Measurements from ENCODE around the gene SIRT7.
"Not testable (repeated sequence)": the region's sequence is repeated elsewhere in the genome, so short reads cannot be mapped to it uniquely, and the experiment has no call there.

The SIRT7 gene

DNA sequence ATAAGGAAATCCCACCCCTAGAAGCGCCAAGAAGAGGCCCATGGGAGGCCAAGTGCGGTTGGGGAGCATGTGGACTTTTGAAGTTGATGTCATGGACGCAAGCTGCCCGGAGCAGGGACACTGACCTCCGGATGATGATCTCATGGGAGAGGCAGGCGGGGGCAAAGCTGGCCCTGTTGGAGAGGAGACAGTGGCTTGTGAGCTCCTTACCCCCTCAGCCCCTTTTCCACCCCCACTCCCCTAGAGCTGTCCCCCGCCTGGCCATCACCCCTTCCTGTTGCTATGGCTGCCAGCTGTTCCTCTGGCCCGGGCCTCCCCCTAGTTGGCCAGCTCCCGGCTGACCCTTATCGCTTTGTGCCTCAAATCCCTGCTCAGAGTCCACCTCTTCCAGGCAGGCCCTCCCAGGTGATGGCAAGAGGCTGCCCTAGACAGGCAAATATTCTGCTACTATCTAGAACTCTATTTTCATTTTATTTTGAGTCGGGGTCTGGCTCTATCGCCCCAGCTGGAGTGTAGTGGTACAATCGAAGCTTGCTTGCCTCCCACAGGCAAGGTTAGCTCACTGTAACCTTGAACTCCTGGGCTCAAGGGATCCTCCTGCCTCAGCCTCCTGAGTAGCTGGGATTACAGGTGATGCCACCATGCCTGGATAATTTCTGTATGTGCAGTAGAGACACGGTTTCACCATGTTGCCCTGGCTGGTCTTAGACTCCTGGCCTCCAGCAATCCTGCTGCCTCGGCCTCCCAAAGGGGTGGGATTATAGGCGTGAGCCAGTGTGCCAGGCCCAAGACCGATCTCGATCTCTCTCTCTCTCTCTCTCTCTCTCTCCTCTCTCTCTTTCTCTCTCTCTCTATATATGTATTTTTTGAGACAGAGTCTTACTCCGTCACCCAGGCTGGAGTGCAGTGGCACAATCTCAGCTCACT lies 36.4 kb upstream of the SIRT7 start:
- DNase-seq = no peak

DNA sequence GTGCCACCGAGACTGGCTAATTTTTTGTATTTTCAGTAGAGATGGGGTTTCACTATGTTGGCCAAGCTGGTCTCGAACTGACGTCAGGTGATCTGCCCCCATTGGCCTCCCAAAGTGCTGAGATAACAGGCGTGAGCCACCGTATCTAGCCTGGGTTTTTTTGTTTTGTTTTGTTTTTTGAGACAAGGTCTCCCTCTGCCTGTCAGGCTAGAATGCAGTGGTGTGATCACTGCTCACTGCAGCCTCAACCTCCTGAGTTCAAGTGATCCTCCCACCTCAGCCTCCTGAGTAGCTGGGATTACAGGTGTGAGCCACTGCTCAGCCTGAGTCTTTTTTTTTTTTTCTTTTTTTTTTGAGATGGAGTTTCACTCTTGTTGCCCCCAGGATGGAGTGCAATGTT lies 35.5 kb upstream of the SIRT7 start:
- not testable (repeated sequence) for DNase-seq

DNA sequence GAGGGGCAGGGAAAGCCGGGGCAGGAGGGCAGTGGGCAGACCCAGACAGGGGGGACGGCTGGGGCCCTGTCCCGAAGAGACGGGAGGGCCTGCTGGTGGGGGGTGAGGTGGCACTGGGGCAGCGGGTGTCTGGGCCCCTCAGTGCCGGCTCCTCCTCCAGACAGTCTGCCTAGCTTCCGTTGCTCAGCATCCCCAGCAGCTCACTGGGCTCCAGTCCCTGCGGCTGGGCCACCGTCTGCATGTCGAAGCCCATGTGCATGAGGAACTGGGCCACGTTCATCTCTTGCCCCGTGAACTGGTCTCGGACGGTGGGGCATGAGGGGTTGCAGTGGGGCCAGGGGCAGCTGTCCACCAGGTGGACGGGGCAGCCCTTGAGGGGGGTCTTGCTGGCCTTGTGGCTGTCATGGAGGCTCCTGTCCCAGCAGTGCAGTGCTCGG lies 34.8 kb upstream of the SIRT7 start:
- no peak for DNase-seq

DNA sequence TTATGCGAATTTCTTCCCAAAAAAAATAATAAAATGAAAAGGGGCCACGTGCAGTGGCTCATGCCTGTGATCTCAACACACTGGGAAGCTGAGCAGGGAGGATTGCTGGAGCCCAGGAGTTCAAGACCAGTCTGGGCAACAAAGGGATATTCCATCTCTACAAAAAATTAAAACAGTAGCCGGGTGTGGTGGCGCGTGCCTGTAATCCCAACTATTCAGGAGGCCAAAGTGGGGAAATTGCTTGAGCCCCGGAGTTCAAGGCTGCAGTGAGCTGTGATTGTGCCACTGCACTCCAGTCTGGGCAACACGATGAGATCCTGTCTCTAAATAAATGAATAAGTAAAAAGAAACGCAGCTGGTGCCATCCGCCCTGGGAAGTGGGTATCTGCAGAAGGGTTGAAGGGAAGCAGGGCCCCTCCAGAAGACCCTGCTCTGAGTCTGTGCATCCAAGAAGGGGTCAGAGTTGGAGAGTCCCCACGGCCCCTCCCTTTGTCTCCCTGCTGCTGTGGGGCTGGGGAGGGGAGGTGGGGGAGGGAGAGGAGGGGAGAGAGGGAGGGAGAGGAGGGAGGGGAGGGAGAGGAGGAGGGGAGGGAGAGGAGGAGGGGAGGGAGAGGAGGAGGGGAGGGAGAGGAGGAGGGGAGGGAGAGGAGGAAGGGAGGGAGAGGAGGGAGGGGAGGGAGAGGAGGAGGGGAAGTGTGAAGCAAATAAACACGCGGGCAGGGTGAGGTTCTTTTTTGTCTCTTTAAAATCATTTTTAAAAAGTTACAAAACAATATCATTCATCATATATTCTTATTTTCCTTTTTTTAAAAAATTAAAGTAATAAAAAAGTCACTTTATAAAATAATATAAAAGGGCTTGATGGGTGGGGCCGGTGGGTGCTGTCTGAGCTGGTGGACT lies 34.1 kb upstream of the SIRT7 start:
- DNase-seq = no peak

DNA sequence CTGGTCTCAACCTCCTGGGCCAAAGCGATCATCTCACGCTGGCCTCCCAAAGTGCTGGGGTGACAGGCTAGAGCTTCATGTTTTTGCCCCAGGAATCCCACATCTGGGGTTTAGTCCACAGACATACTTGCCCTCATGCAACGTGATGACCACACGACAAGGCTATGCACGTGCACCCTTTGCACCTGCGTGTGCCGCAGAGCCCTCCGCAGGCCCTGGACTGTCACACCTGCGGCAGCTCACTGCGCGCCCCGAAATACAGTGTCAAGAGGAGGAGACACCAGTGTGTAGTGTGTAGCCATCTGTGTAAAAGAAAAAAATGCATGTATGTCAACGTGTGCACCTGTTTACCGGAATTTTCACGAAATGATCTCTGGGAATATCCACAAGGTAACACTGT lies 32.5 kb upstream of the SIRT7 start:
- no peak for DNase-seq

DNA sequence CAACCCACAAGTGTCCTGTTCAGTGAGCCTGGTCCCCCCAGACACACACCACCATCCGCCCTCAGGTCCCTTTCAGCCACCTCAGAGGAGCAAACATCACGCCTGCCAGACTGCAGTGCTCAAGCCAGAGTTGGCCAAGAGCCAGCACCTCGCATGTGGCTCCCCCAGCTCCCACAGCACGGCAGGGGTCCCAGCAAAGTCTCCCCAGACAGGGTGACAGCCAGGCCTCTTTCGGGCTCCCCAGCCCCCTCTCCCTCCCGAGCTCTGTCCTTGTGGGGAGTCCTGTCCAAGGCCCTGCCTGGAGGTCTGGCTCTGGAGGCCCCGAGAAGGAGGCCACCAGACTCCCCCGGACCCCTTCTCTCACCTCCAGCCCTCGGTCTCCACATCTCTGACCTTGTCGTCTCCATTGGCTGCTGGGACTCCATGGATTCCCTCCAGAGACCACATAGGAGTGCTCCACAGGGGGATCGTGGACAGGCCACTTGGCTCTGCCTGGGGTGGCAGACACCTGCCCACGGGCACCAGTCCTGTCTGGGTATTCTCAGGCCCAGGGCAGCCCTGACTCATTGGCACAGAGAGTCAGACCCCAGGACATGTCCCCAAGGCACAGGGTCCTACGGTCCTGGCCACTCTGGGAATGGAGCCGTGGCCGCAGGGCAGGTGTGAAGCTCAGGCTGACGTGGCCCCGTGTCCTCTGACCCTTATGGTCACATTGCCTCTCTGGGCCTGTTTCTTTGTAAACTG lies 30.8 kb upstream of the SIRT7 start:
- no peak for DNase-seq

DNA sequence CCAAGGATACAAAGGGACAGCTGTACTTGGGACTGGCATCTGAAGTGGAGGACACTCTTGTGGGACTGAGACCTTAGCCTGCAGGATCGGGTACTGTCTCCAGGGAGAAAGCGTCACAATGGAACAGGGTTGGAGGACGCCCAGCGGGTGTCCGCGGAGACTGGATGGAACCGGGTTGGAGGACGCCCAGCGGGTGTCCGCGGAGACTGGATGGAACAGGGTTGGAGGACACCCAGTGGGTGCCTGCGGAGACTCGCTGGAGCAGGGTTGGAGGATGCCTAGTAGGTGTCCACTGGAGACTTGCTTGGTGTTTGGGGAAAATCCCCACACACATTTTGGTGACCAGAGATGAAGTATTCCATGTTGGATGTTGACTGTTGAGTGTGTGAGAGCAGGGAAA lies 29.2 kb upstream of the SIRT7 start, which contains the start of gene MYADML2:
Gene MYADML2, minus strand, starts transcription at position 45 of the 400 bp plus-strand sequence. CDS start 5,492 bp downstream, outside the sequence.
- no peak for DNase-seq

DNA sequence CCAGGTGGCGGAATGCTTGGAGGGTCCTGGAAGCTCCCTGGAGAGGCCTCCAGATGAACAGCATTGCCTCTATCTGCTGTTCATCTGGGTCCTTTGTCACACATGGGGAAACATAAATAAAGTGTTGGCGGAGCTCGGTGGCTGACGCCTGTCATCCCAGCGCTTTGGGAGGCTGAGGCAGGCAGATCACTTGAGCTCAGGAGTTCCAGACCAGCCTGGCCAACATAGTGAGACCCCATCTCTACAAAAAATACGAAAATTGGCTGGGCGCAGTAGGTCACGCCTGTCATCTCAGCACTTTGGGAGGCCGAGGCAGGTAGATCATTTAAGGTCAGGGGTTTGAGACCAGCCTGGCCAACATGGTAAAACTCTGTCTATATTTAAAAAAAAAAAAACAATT lies 26.9 kb upstream of the SIRT7 start:
- DNase-seq = no peak

DNA sequence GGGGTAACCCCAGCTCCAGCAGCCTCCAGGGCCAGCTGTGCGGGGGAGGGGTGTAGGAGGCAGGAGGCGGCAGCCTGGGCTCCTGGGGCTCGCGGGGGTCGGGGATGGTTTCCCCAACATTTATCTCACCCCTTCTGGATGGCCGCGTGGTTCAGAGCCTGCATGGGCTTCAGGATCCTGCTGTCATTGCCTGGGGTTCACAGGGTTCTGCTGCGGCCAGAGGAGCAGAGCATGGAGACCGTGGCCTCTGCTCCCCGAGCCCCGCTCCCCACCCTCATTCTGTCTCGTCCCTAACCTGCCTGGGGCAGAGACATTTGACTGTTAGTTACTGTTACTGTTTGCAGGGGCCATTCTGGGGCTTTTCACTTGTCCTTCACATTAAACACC lies 24.2 kb upstream of the SIRT7 start:
- no peak for DNase-seq

DNA sequence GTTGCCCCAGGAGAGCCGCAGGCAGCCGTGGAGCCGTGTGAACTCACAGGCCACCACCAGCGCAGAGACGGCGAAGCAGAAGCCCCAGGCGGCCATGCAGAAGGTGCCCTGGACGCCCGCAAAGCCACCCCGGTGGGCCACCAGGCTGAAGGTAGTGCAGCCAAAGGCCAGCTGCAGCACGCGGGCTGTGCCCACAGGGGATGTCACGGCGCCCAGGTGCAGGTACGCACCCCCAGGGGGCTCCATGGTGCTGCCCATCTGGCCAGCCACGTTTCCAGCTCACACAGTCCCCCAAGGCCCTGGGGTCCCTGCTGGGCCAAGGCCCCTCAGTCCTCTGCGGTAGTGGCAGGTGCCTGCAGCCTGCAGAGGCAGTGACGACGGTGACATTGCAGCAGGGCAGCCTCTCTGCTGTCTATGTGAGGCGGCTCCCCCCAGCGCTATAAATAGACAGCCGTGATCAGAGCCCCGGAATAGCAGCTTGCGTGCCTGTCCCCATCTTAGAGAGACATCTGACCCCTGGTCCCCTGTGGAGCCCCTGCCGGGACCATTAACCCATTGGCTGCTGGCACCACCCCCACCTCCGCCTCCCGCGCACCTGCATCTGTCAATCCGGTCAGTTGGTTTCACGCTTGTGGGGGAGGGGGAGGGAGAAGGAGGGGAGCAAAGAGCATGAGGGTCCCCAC lies 23.6 kb upstream of the SIRT7 start:
- no peak for DNase-seq

DNA sequence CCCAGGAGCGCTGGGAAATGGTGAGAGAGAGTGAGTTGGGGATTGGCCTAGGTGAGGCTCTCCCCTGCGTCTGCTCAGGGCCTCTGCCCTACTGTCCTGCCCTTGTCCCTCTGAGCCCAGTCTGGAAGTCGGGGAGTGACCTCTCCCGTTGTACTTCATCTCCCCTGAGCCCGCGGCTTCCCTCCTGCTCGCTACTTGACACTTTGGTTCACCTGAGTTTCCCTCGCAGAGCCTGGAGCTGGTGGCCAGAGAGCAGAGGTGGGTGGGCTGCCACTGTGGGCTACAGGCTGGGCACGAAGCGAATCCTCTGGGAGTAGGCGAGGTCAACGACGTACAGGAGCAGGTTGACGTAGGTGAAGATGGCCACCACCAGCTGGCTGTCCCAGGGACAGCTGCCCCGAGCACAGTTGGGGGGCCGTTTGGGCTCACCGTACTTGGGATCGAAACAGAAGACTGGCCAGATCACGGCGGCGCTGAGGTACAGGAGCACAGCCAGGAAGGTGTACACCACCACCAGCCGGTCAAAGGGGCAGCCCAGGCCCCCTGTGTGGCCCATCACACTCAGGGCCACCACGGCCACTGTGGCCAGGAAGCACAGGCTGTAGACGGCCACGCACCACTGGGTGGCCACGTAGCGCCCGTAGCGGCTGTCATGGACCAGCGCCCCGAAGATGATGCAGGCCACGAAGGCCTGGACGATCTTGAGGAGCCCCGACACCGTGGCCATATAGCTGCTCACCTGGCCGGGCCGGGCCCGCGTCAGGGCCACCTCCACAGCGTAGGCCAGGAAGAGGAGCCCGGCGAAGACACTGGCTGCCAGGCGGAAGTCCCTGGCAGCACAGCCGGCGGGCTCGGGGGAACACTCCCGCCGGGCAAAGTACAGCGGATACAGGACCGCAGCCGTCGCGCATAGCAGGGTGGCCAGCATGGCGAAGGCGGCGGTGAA lies 22.8 kb upstream of the SIRT7 start:
- DNase-seq = no peak

DNA sequence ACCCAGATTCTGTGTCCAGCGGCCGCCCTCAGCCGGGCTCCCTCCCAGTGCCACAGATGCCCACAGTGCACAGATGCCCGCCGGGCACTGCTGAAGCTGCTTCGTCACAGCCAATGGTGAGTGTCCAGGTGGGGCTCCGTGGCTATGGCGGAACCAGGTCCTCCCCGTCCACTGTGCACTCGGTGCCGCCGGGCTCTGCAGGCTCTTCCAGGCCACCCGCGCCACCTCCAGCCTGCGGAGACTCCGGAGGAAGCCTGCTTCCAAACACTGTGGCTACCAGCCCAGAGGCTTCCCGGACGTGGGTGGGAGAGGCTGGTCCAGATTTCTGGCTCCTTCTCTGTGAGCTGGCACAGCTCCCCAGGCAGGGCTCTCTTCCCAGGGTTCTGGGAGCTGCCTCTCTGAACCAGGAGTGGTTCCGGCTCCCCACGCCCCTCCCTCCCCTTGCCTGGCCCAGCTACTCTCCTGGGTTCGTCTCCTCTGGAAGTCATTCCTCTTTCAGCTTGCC lies 22.0 kb upstream of the SIRT7 start:
- DNase-seq = no peak

DNA sequence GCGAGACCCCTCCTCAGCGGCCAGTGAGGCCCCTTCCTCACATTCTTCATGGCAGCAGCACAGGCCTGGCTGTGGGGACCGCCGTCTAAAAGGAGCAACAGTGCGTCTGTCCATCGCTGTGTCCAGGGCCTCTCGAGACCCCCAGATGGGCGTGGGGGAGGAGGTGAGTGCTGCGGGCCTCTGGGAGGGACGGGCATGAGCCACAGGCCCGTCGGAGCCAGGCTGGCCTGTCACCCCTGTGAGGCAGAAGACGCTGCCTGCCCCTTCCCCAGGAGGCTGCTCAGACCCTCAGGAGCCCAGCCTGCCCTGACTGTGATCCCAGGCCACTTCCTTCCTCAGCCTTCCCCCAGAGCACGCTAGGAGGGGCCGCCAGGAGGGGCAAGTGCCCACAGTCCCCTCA lies 21.2 kb upstream of the SIRT7 start:
- DNase-seq = no peak

DNA sequence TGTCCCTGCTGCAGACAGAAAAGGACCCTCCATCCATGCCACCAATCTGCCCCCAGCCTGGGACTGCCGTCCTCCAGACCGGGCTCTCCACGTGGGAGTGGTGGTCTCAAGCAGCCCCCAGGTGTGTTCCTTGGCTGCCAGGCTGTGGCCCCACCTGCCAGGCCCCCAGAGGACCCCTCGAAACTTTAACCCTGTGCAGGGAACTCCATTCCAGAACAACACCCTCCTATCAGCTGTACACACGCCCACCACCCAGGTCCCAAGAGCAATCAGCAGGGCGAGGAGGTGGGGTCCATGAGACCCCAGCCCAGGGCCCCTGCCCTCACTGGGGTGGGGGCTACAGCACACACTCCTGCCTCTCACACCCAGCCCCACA lies 17.7 kb upstream of the SIRT7 start:
- no peak for DNase-seq

DNA sequence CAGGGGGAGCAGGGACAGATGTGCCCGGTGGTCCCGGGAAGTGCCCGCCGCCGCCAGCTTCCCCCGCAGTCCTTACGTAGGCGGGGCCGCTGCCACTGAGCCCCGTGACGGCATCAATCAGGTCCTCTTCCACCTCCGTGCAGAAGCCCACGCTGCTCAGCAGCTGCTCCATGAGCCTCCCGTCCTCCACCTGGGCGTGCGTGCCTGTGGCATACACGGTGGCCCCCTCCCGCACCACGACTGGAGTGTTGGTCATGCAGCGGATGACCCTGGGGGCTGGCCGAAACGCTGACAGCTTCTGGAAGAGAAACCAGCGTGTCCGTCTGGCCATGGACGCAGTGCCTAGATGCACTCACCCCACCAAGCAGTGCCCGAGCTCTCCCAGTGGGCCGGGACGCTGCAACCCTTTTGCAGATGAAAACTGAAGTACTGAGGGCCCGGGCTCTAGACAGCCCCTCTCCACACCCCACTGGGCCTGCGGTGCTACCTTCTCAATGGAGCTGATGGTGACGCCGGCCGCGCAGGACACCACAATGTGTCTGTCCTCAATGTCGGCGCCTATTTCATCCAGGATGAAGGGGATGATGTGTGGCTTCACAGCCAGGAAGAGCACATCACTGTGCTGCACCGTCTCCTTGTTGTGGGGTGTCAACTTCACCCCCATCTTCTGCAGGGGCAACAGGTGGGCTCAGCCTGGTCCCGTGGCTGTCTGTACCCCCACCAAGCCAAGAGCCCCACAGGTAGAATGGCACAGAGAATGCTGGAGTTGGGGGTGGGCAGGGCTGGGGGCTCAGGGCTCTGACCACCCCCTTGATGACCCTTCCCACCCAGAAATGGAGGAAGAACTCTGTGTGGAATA lies 17.1 kb upstream of the SIRT7 start:
- no peak for DNase-seq

DNA sequence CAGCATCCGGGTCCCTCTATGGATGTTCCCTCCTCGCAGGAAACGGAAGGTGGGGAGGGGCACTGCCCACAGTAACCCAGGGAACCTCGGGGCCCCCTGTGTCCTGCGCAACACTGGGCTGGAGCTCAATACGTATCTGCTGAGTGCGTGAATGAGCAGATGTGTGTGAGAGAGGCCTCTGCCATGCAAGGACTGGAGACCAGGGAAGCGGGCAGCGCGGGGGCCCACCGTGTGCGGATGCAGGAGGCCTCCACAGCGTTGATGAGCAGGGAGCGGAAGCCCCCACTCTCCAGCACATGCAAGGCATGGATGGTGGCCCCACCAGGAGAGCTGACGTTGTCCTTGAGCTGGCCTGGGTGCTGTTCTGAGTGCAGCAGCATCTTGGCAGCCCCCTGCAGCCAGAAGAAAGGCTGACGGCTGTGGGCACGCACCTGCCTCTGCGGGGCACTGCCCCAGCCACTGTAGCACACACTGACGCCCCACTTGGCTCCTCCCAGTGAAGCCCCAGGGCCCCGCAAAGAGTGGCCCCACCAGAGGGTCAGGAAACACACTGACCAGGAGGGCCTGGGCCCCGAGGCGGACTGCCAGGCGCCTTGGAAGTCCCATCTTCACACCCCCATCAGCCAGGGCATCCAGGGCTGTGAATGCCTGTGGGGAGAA lies 16.3 kb upstream of the SIRT7 start:
- DNase-seq = no peak

DNA sequence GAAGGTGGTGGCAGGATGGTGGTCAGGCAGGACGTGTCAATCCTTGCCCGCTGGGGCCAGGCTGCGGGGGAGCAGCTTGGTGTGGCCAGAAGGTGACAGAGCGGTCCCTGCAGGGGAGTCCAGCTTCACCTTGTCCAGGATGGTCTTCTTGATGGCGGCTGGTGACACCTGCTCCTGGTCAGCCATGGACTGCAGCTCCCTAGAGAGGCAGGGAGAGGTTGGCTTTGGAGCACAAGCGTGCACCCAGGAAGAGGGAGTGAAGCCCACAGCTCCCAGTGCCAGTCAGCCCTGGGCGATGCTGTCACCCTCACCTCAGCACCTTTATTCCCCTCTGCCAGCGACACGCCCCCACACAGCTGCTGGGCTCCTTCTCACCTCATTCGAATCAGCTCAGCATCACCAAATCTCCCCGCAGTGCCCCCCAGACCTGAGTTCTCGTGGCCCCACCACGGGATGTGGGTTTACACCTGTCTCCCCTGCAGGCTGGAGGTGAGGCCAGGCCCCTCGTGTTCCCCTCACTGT lies 15.3 kb upstream of the SIRT7 start:
- DNase-seq = no peak

DNA sequence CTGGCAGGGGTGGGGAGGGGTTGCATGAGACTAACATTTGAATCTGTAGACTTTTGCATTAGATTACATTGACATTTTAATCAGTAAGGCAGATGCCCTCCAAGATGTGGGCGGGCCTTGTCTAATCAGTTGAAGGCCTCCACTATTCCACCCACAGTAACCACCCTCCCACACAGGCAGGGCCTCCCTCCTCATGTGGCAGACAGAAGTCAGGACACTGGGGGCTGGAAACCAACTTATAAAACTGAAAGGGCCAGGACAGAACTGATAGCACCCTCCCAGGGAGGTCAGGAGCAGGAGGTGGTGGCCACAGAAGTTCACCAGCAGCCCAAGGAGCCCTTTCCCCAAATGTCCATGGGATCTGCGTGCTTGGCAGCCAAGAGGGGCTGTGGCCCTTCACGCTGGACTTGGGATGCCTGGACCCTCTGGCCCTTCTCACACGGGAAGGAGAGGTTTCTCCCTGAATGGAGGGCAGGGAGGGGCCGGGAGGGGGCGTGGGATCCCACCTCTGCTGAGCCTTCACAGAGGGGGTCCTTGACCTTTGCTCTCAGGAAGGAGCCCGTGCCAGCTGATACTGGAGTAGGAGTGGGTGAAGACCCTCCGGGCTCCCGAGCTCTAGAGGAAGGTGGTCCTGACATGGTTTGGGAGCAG lies 14.5 kb upstream of the SIRT7 start:
- DNase-seq = no peak
